HepG2 (cell line): ENCODE results near the gene CLCN4. TPM values are rescaled to one million over a fixed set of nuclear protein-coding genes. Genes with fewer than 3 reads are reported as not detected.
A peak's percentile ranks its signal among the peaks of the same experiment; 100 is the strongest.

Source experiments
- ARHGAP35 ChIP-seq: sonication (generic); formaldehyde crosslinking; IDR thresholded peaks from 2 replicates; pipeline ENCODE4 v1.9.0; 2022; ENCODE audit warnings: mild to moderate bottlenecking, inconsistent platforms, moderate library complexity, missing genetic modification reagents, borderline replicate concordance
- BCL3 ChIP-seq: sonication (generic); formaldehyde crosslinking; IDR thresholded peaks from 2 replicates; pipeline ENCODE4 v1.5.1; 2020; ENCODE audit warnings: mild to moderate bottlenecking, missing genetic modification reagents, moderate library complexity
- CBX5 ChIP-seq: sonication (generic); formaldehyde crosslinking; IDR thresholded peaks from 2 replicates; pipeline ENCODE4 v1.4.0; 2020; ENCODE audit warnings: missing genetic modification reagents, borderline replicate concordance
- CEBPB ChIP-seq: IDR thresholded peaks from 2 replicates; pipeline ENCODE4 v1.6.1; 2011; ENCODE audit warnings: low read depth, low read length, improper control_type of control experiment, borderline replicate concordance
- HNF1B ChIP-seq: sonication (generic); formaldehyde crosslinking; IDR thresholded peaks from 2 replicates; pipeline ENCODE4 v1.5.1; 2020; ENCODE audit warnings: mild to moderate bottlenecking, moderate library complexity, missing genetic modification reagents
- KDM2A ChIP-seq: sonication (generic); formaldehyde crosslinking; IDR thresholded peaks from 2 replicates; pipeline ENCODE4 v1.4.0; 2020; ENCODE audit warnings: low read depth, missing genetic modification reagents, borderline replicate concordance
- MED1 ChIP-seq: sonication (generic); formaldehyde crosslinking; IDR thresholded peaks from 2 replicates; pipeline ENCODE4 v1.4.0; 2020; ENCODE audit warnings: missing genetic modification reagents
- MIXL1 ChIP-seq: IDR thresholded peaks from 2 replicates; pipeline ENCODE4 v1.6.1; 2016
- MTF2 ChIP-seq: sonication (generic); formaldehyde crosslinking; IDR thresholded peaks from 2 replicates; pipeline ENCODE4 v1.5.0; 2020; ENCODE audit warnings: missing genetic modification reagents, borderline replicate concordance
- MXI1 ChIP-seq: IDR thresholded peaks from 3 replicates; pipeline ENCODE4 v1.6.1; 2012; ENCODE audit warnings: low read depth, low read length, inconsistent platforms, borderline replicate concordance
- THAP11 ChIP-seq: IDR thresholded peaks from 2 replicates; pipeline ENCODE4 v1.6.1; 2016; ENCODE audit warnings: missing biosample characterization, missing genetic modification reagents
- ZMYM4 ChIP-seq: sonication (generic); formaldehyde crosslinking; IDR thresholded peaks from 2 replicates; pipeline ENCODE4 v1.8.1; 2023; ENCODE audit warnings: mild to moderate bottlenecking, missing genetic modification reagents
- ZNF614 ChIP-seq: IDR thresholded peaks from 2 replicates; pipeline ENCODE4 v1.6.1; 2018; ENCODE audit warnings: missing biosample characterization, missing genetic modification reagents, inconsistent platforms, borderline replicate concordance
- ZNF800 ChIP-seq: sonication (generic); formaldehyde crosslinking; IDR thresholded peaks from 2 replicates; pipeline ENCODE4 v1.4.0; 2020; ENCODE audit warnings: missing genetic modification reagents
- polyA plus RNA-seq, 8 experiments: library from polyadenylated mRNA; depleted of rRNA in 3 of 8; stranded (reverse) in 7 of 8; unstranded in 1 of 8; fragments of >200 nt; fragmentation: Illumina TruSeq in 4 of 8; extraction: Trizol in 4 of 8; gene quantifications; 2 replicates each; pipeline versions ENCODE4 v1.2.1 to v1.2.3, GENCODE V29; 2011 to 2016; ENCODE audit warnings: low read depth in 4 of 8, missing spikeins in 1 of 8, mixed read lengths in 1 of 8; ENCODE audit not compliant: insufficient read depth in 1 of 8
- total RNA-seq, 5 experiments: library from RNA; depleted of rRNA; stranded (reverse); fragments of >200 nt; fragmentation: Illumina TruSeq; extraction: Trizol; gene quantifications; 2 replicates each; pipeline ENCODE4 v1.2.3, GENCODE V29; 2016; ENCODE audit warnings: low read depth in 1 of 5
- TF ChIP-seq, protein P1 (sequence below): sonication (generic); formaldehyde crosslinking; IDR thresholded peaks from 2 replicates; pipeline ENCODE4 v1.9.0; 2022; ENCODE audit warnings: low read depth, missing genetic modification reagents
- TF ChIP-seq, protein P2 (sequence below): IDR thresholded peaks from 2 replicates; pipeline ENCODE4 v1.6.1; 2016
- TF ChIP-seq, protein P3 (sequence below): sonication (generic); formaldehyde crosslinking; IDR thresholded peaks from 2 replicates; pipeline ENCODE4 v1.8.1; 2023; ENCODE audit warnings: missing genetic modification reagents, inconsistent platforms, borderline replicate concordance
- TF ChIP-seq, protein P4 (sequence below): sonication (generic); formaldehyde crosslinking; conservative IDR thresholded peaks from 2 replicates; pipeline ENCODE4 v1.8.1; 2023; ENCODE audit warnings: missing genetic modification reagents

CLCN4 gene
- total and polyA plus RNA-seq, 2 of the 13 experiments (the other 11 are each of a cell fraction or from before 2014, with no cell fraction given): 1.8 to 2.5 TPM

- TF ChIP-seq, protein P1, sequence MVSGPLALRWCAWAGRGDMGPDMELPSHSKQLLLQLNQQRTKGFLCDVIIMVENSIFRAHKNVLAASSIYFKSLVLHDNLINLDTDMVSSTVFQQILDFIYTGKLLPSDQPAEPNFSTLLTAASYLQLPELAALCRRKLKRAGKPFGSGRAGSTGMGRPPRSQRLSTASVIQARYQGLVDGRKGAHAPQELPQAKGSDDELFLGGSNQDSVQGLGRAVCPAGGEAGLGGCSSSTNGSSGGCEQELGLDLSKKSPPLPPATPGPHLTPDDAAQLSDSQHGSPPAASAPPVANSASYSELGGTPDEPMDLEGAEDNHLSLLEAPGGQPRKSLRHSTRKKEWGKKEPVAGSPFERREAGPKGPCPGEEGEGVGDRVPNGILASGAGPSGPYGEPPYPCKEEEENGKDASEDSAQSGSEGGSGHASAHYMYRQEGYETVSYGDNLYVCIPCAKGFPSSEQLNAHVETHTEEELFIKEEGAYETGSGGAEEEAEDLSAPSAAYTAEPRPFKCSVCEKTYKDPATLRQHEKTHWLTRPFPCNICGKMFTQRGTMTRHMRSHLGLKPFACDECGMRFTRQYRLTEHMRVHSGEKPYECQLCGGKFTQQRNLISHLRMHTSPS (CRISPR knock-in tag): 0 out of 2 replicates have a peak, but pooled peaks have one; percentile 24
- TF ChIP-seq BCL3 (CRISPR knock-in tag) (no peak), THAP11 (CRISPR knock-in tag) (peak; percentile 13; the same call in 1 of the 2 replicates), ZNF800 (no peak), CBX5 (CRISPR knock-in tag) (no peak), MTF2 (CRISPR knock-in tag) (no peak), ARHGAP35 (CRISPR knock-in tag) (no peak), ZMYM4 (CRISPR knock-in tag) (peak; percentile 28; the same call in 1 of the 2 replicates), MED1 (peak; percentile 44; the same call in 1 of the 2 replicates), CEBPB (peak; percentile 72), MXI1 (no peak), KDM2A (peak; percentile 46; the same call in 1 of the 2 replicates), MIXL1 (no peak), ZNF614 (CRISPR knock-in tag) (0 out of 2 replicates have a peak, but pooled peaks have one; percentile 37), HNF1B (CRISPR knock-in tag) (no peak)
- TF ChIP-seq, protein P2, sequence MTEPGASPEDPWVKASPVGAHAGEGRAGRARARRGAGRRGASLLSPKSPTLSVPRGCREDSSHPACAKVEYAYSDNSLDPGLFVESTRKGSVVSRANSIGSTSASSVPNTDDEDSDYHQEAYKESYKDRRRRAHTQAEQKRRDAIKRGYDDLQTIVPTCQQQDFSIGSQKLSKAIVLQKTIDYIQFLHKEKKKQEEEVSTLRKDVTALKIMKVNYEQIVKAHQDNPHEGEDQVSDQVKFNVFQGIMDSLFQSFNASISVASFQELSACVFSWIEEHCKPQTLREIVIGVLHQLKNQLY (CRISPR knock-in tag): no peak
- TF ChIP-seq, protein P3, sequence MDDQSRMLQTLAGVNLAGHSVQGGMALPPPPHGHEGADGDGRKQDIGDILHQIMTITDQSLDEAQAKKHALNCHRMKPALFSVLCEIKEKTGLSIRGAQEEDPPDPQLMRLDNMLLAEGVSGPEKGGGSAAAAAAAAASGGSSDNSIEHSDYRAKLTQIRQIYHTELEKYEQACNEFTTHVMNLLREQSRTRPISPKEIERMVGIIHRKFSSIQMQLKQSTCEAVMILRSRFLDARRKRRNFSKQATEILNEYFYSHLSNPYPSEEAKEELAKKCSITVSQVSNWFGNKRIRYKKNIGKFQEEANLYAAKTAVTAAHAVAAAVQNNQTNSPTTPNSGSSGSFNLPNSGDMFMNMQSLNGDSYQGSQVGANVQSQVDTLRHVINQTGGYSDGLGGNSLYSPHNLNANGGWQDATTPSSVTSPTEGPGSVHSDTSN (CRISPR knock-in tag): no peak
- TF ChIP-seq, protein P4, sequence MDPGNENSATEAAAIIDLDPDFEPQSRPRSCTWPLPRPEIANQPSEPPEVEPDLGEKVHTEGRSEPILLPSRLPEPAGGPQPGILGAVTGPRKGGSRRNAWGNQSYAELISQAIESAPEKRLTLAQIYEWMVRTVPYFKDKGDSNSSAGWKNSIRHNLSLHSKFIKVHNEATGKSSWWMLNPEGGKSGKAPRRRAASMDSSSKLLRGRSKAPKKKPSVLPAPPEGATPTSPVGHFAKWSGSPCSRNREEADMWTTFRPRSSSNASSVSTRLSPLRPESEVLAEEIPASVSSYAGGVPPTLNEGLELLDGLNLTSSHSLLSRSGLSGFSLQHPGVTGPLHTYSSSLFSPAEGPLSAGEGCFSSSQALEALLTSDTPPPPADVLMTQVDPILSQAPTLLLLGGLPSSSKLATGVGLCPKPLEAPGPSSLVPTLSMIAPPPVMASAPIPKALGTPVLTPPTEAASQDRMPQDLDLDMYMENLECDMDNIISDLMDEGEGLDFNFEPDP (CRISPR knock-in tag): no peak
These were observed at the start of gene CLCN4 (continued) for GRCh38 chrX:10156199-10157031.
